GM12878 (cell line): ENCODE measurements around the gene GNB5. TPM values are rescaled to one million over a fixed set of nuclear protein-coding genes. Genes with fewer than 3 reads are reported as not detected.

Experiments
- ATAC-seq: fragments of 200-7000 bp; cut with Tn5 transposase; 3 replicates; pipeline ENCODE4 v1.9.1; 2020; ENCODE audit warnings: mild to moderate bottlenecking, moderate library complexity
- BruUV-seq: library from RNA; stranded (reverse); fragments of 400-500 nt; replicated peaks from 2 replicates; lab custom pipeline; 2021; lab: Mats Ljungman, UMichigan
- CTCF ChIA-PET: fragments of 300-600 bp; sonication (Branson Sonifier 250); formaldehyde crosslinking; extraction: SDS; loops from one replicate; lab custom pipeline; 2021; ENCODE audit warnings: inconsistent platforms; lab: Yijun Ruan, JAX
- POLR2A ChIA-PET: fragments of 350-600 bp; formaldehyde crosslinking; extraction: SDS; loops from one replicate; lab custom pipeline; 2021; ENCODE audit warnings: inconsistent platforms; lab: Charles Lee
- RAD21 ChIA-PET: fragments of 300-600 bp; sonication (Branson Sonifier 250); formaldehyde crosslinking; loops from one replicate; lab custom pipeline; 2023; ENCODE audit warnings: antibody characterized with exemption; ENCODE audit not compliant: unreplicated experiment; lab: Charles Lee
- SMC1A ChIA-PET: fragments of 300-600 bp; sonication (Branson Sonifier 250); formaldehyde crosslinking; loops from one replicate; lab custom pipeline; 2023; ENCODE audit not compliant: unreplicated experiment, uncharacterized antibody; lab: Charles Lee
- DNase-seq: peaks from one replicate; pipeline ENCODE4 v3.0.0-alpha.2; 2011; ENCODE audit warnings: low read depth, low spot score
- FAIRE-seq: peaks from 3 replicates; lab custom pipeline; 2011; peaks lifted over from hg19 to GRCh38; lab: Jason Lieb, UNC
- H2AFZ ChIP-seq: 2 replicates; pipeline ENCODE4 v1.6.0; 2011; ENCODE audit warnings: low read depth, low read length, control low read depth; ENCODE audit not compliant: control insufficient read depth
- H3K27ac ChIP-seq: 2 replicates; pipeline ENCODE4 v1.5.1; 2011; ENCODE audit warnings: control low read depth; ENCODE audit not compliant: control insufficient read depth, insufficient read depth
- H3K27me3 ChIP-seq, 2 experiments: replicated peaks in 1 of 2; 2 replicates each; pipeline versions ENCODE4 v1.6.0 to v1.6.1; 2011; ENCODE audit warnings: low read length in 1 of 2; ENCODE audit not compliant: control insufficient read depth in 2 of 2, insufficient read depth in 2 of 2
- H3K36me3 ChIP-seq, 2 experiments: 2 replicates each; pipeline ENCODE4 v1.5.1; 2011; ENCODE audit warnings: low read length in 1 of 2; ENCODE audit not compliant: control insufficient read depth in 2 of 2, insufficient read depth in 2 of 2
- H3K4me1 ChIP-seq: 2 replicates; pipeline ENCODE4 v1.6.1; 2011; ENCODE audit warnings: mild to moderate bottlenecking, low read length, moderate library complexity, mixed read lengths; ENCODE audit not compliant: control insufficient read depth, insufficient read depth
- H3K4me2 ChIP-seq: 2 replicates; pipeline ENCODE4 v1.6.0; 2011; ENCODE audit warnings: control low read depth; ENCODE audit not compliant: control insufficient read depth, insufficient read depth
- H3K4me3 ChIP-seq: fragments of 200-600 bp; sonication (generic); 2 replicates; pipeline ENCODE4 v1.5.1; 2016
- H3K79me2 ChIP-seq: 2 replicates; pipeline ENCODE4 v1.6.0; 2011; ENCODE audit warnings: low read length; ENCODE audit not compliant: control insufficient read depth, insufficient read depth
- H3K9ac ChIP-seq: 2 replicates; pipeline ENCODE4 v1.8.0; 2011; ENCODE audit warnings: low read length, control low read depth, mixed read lengths; ENCODE audit not compliant: control insufficient read depth, insufficient read depth
- H3K9me3 ChIP-seq: replicated peaks from 3 replicates; pipeline ENCODE4 v1.5.1; 2011; ENCODE audit warnings: mild to moderate bottlenecking, low read length; ENCODE audit not compliant: control insufficient read depth, insufficient read depth
- H4K20me1 ChIP-seq: 2 replicates; pipeline ENCODE4 v1.6.0; 2011; ENCODE audit not compliant: control insufficient read depth, insufficient read depth
- ATF2 ChIP-seq: IDR thresholded peaks from 2 replicates; pipeline ENCODE4 v1.6.1; 2012; ENCODE audit warnings: low read length, inconsistent platforms
- BCL3 ChIP-seq: IDR thresholded peaks from 2 replicates; pipeline ENCODE4 v1.6.1; 2011; ENCODE audit warnings: borderline replicate concordance, low read depth, mild to moderate bottlenecking, moderate library complexity, low read length; ENCODE audit not compliant: insufficient read depth, poor library complexity, severe bottlenecking
- MYC ChIP-seq: IDR thresholded peaks from 2 replicates; pipeline ENCODE4 v1.6.1; 2011; ENCODE audit warnings: mild to moderate bottlenecking, low read length, moderate library complexity, inconsistent platforms; ENCODE audit not compliant: insufficient read depth, insufficient replicate concordance, insufficient read length, severe bottlenecking
- RBBP5 ChIP-seq: fragments of 200-600 bp; sonication (generic); conservative IDR thresholded peaks from 2 replicates; pipeline ENCODE4 v1.6.1; 2016
- TBL1XR1 ChIP-seq: IDR thresholded peaks from 2 replicates; pipeline ENCODE4 v1.6.1; 2012; ENCODE audit warnings: low read depth, low read length, improper control_type of control experiment
- ZNF384 ChIP-seq: IDR thresholded peaks from 2 replicates; pipeline ENCODE4 v1.6.1; 2012; ENCODE audit warnings: low read depth, mild to moderate bottlenecking, low read length, improper control_type of control experiment, borderline replicate concordance
- WGBS: methylation state at CpG from one replicate; pipeline ENCODE4 v1.1.6; 2016; ENCODE audit warnings: low lambda C conversion rate; ENCODE audit not compliant: insufficient replicate concordance, insufficient coverage; ENCODE audit errors: missing lambda C conversion rate; 5-methylcytosine and 5-hydroxymethylcytosine counted together
- in situ Hi-C: fragments of 300-500 bp; cut with MboI; formaldehyde crosslinking; loops from 9 replicates; pipeline ENCODE4 v1.14.3; 2018; ENCODE audit warnings: mixed read lengths
- intact Hi-C: fragments of 100-400 bp; cut with micrococcal nuclease; formaldehyde crosslinking; loops from one replicate; pipeline ENCODE4 v1.14.2; 2022; ENCODE audit not compliant: unreplicated experiment
- polyA plus RNA-seq, 11 experiments: library from polyadenylated mRNA; depleted of rRNA in 4 of 11; unstranded in 6 of 11; stranded (reverse) in 5 of 11; fragments of >200 nt; fragmentation: Nextera tagmentation in 4 of 11; fragmentation: Illumina TruSeq in 1 of 11; extraction: Ambion mirVana in 4 of 11; extraction: Trizol in 1 of 11; gene quantifications; 1 replicate in 1 of 11; 2 replicates in 10 of 11; pipeline versions ENCODE4 v1.2.1 to v1.2.3, GENCODE V29; 2011 to 2016; ENCODE audit warnings: inconsistent platforms in 2 of 11, missing spikeins in 2 of 11, low read depth in 1 of 11
- total RNA-seq, 4 experiments: library from RNA; depleted of rRNA in 3 of 4; stranded (reverse); fragments of >200 nt in 3 of 4; fragmentation: Illumina TruSeq in 1 of 4; extraction: Trizol in 1 of 4; gene quantifications; 2 replicates each; pipeline versions ENCODE4 v1.2.1 to v1.2.3, GENCODE V29; 2013 to 2021

The GNB5 gene
- total and polyA plus RNA-seq, 10 of the 15 experiments (the other 5 are each of a cell fraction or from before 2014, with no cell fraction given): 2.4 to 25.9 (median 15.2) TPM

DNA sequence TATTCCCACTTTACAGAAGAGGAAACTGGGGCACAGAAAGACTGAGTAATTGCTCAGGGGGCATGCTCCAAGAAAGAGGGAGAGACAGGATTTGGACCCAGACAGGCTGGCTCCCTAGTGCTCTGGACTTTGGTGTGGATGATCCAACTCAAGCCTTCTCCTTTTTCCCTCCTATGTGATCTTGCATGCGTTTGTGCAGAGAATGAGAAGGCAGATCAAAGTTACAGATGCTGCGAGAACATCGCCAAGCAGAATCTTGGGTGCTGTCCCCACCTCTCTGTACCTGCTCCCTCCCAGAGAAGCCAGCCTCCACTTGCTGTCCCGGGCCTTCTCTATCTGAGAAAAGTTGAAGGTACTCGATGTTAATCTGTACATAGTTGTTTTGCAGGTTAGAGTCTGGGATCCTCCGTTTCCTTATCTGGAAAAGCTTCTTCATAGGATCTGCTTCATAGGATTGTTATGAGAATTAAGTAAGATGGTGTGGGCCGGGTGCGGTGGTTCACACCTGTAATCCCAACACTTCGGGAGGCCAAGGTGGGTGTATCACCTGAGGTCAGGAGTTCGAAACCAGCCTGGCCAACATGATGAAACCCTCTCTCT is 10.2 kb downstream of the GNB5 start:
- ChIA-PET RAD21 (interaction anchor here (0.9 to 1.5 kb wide), 4 partner anchors 44 to 84 kb away, joined by 3 to 5 read pairs (median 4); no protein-coding TSS in a partner anchor), SMC1A (interaction anchor here (1.9 to 4.8 kb wide), 4 partner anchors 28 to 76 kb away, joined by 4 to 93 read pairs (median 16); no protein-coding TSS in a partner anchor), CTCF (interaction anchor here (1.1 to 3.3 kb wide), 4 partner anchors 16 to 39 kb away, joined by 3 to 12 read pairs (median 6); no protein-coding TSS in a partner anchor), POLR2A (interaction anchor here (1.0 kb wide), 1 partner anchor 51 kb away, joined by 3 read pairs; no protein-coding TSS in a partner anchor)
- ATAC-seq: no peak
- 74% methylated on average over 10 of the region's 10 CpGs for WGBS
- Histone ChIP-seq H3K36me3 (no peaks in the 10 kb centered on the region), H3K79me2 (no peaks in the 10 kb centered on the region; the same call in none of the 2 replicates), H3K9ac (peak overlapping the region; percentile 80), H2AFZ (peak overlapping the region; percentile 61), H3K4me1 (peaks cover 12% of the 10 kb centered on the region), H3K27me3 (no peaks in the 10 kb centered on the region), H3K27ac (no peak overlapping the region), H3K4me3 (peak overlapping the region; percentile 92), H4K20me1 (no peaks in the 10 kb centered on the region), H3K4me2 (peak overlapping the region; percentile 73), H3K9me3 (no peaks in the 10 kb centered on the region)
- intact Hi-C loops (loop anchor here (10.0 kb wide), 1 partner anchor 554 kb away; no protein-coding TSS in a partner anchor), in situ Hi-C loops (no loop called here)
- no peak for DNase-seq
- no peak for FAIRE-seq
- no TSS peak for BruUV-seq
- TF ChIP-seq RBBP5: no peak
- no peak for TF ChIP-seq ZNF384
- TF ChIP-seq TBL1XR1: no peak
- TF ChIP-seq MYC: no peak
- no peak for TF ChIP-seq BCL3
- no peak for TF ChIP-seq ATF2
